ENCODE data around the gene CRISPLD2.
"Not testable (repeated sequence)": the region's sequence is repeated elsewhere in the genome, so short reads cannot be mapped to it uniquely, and the experiment has no call there.

The CRISPLD2 gene

DNA sequence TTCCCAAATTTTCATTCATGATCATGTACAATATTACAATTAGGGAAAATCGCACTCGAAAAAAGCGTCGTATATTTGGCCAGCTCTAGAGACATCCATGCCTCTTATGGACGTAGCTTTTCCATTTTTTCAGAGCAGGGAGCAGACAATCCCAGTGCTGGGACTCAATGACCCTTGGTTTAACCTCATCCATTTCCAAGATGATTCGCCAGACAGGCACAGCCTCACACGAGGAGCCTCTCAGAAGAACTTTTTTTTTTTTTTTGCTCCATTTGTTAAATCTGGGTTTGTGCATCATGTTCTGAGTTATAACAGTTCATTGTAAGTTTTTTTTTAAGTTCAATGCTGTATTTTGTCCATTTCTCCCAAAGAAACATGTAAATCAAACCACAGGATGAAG lies 99.5 kb downstream of the CRISPLD2 start:
- DNase-seq, result no peak

DNA sequence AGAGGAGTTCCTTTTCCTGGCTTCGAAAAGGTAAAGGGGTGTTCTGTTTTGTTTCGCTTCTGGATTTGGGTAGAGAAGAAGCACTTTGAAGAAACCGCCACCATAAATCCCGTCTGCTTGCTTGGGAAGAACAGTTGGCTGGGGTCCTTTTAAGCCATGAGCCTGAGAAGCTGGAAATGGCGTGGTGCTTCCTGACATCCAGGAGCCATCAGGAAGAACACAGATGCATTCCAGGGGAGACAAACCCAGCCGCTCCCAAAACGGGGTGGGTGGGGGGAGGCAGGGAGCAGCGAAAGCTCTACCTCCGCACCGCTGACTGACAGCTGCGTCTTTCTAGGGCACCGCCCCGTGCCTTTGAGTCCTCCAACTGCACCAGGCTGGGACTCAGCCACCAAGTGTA lies 99.9 kb downstream of the CRISPLD2 start:
- DNase-seq, result no peak

DNA sequence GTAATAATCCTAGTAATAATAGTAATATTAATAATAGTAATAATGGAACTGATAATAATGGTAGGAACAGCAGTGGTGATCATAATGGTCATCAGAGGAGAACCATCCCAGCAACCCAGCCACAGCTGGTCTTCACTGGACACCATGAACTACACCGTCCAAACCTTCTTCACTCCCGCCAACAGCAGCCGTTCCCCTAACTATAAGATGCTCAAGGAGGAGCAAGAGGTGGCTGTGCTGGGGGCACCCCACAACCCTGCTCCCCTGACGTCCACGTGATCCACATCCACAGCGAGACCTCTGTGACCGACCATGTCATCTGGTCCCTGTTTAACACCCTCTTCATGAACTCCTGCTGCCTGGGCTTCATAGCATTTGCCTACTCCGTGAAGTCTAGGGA lies 100.5 kb downstream of the CRISPLD2 start:
- DNase-seq, result no peak

DNA sequence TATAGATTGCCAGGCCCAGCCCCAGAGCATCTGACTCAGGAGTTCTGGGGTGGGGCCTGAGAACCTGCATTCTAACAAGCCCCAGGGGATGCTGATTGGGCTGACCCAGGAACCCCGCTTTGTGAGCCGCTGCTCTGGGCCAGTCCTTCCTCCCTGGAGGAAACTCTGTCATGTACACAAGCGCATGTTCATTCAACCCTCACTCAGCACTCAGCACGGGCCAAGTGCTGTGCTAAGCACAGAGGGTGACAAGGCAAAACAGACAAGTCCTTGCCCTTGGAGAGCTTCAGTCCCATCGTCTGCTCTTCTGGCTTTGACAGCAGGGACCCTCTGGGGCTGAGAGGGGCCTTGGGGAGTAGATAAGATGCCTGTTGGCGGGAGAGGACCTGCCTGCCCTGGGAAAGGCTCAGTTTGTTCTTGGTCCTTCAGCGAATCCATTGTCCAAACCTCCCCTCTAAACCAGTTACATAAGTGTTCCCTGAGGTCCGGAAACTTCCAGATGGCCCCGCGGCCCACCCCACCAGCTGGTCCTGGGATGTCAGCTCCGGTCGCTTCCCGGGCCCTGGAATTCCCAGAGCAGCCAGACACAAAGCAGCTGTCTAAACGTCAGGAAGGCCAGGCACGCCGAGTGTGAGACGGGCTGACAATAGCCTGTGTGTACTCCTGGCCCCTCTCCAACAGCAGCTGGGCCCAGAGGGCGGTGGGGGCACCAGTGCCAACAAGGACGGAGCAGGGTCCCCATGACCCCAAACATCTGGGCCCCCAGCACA lies 102.8 kb downstream of the CRISPLD2 start:
- peak; percentile 66 for DNase-seq

DNA sequence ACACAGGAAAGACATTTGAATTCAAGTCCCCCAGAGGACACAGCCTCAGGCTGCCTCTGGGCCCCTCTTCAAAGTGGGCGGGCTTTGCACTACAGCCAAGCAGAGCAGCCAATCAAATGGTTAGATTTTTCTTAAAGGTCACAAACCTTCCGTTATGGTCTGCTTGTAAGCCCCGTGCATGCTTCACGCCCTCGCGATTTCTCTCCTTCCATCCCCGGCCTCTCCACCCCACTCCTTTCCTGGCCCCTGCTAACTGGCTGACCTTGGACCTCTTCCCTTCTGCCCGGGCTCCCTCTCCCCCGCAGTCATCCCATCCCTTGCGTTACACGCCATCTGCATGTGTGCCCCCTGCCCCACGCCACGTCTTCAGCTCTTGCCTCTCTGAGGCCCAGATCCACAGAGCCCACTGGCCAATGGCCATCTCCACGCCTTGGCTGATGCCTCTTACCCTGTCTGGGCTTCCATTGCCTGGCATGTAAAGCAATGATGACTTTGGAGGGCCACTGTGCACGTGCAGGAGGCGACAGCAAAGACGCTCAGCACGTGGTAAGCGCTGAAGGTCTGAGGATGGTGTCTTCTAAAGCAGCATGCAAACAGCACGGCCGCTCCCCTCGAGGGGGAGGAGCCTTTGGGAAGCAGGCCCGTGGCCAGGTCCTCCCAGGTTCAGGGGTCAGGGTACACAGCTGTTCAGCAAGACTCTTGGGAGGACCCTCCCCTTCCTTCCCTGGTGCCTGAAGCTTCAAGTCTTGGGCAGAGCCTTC lies 104.7 kb downstream of the CRISPLD2 start:
- DNase-seq, result no peak

DNA sequence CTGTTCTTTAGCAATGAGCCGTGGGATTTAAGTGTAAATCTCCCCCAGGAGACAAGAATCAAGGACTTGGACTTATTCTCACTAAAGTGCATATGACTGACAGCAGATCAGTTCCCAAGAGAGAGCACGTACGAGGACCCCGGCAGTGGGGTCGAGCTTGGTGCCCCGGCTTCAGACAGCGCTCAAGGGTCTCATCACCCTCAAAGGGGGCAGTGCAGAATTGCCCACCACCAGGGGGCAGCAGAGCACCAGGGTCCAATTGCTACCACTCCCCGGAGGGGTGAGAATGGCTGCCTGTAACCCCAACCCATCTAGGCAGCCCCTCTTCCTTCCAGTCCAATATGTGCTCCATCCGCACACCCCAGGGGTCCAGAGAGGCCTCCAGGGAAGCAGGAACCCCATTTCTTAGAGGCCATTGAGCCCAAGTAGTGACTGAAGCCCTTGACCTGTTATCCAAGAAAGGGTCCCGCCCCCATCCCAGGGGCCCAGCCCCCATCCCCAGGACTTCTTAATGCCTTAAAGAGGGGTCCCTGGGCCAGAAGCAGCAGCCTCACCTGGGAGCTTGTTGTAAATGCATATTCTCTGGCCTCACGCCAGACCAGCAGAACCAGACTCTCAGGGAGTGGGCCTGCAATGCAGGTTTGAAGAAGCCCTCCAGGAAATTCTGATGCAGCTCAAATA lies 105.4 kb downstream of the CRISPLD2 start:
- DNase-seq, result peak; percentile 17

DNA sequence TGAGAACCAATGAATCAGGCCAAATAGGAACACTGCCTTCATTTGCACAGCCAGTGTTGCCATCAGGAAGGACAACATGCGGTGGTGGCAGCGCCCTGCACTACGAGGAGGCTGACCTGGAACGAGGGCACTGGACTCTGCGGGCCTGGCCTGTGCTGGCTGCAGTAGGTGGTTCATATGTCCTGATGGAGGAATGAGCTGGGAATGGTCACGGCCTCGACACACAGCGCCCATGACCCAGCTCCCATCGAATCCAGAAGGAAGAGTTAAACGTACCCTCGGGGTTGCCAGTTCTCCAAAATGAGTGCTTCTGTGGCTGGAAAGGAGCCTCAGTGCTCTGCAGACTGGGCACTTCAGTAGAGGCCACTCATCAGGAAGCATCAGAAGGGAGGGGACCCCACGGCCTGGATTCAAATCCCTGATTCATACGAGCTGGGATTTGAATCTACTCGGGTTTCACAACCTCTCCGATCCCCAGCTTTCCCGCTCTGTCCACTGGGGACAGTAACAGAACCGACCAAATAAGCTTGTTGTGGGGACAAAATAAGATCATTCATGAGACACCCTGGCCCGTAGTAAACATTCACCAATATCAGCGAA lies 106.1 kb downstream of the CRISPLD2 start:
- DNase-seq, result no peak

DNA sequence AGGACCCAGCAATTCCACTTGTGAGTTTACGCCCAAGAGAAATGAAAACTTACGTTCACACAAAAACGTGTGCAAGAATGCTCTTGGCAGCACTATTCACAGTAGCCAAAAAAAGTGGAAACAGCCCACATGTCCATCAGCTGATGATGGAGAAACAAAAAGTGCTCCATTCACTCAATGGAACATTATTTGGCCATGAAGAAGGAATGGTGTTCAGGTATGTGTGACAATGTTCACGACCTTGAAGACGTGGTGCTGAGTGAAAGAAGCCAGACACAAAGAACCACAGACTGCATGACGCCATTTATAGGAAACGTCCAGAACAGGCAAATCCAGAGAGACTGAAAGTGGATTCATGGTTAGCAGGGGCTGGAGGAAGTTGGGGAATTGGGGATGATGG lies 106.7 kb downstream of the CRISPLD2 start:
- no peak for DNase-seq

DNA sequence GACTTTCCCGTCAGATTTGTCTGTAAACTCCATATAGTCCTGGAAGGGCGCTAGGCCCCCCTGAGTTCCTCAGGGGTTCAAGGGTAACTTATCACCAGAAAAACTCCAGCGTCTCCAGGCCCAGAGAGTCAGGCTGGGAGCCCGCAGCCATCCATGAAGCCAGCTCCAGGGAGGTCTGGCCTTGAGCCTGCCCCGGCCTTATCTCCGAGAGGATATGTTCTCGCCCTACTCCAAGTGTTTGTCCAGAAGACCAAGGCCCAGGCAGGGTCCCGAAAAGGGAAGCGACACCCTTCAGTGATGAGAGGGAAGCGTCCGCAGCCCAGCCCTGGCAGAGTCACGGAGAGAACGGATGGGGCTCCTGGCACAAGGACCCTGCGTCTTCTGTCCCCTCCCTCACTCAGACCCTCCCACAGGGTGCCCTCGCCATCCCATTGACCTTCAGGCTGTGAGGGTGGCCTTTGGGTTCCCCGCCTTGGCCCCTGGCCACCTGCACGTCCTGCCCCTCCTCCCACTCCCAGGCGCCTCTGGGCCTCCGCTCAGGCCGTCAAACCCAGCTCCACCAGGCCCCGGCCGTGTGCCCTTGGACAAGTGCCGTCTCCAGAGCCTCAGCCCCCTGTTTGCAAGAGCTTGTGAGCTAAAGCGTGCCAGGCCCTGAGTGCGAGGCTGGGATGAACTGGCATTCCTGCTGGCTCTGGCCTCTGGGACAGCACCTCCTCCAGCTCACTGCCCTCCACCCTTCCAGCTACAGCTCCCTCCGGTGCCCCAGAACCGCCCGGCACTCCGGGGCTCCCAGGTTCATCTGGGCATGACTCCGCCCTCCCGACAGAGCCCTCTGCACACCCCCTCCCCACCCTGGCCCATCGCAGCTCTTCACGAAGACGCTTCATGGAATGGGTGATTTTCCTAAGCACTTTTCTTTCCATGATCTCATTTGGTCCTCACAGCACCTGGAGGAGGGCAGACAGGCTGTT lies 108.1 kb downstream of the CRISPLD2 start:
- no peak for DNase-seq

DNA sequence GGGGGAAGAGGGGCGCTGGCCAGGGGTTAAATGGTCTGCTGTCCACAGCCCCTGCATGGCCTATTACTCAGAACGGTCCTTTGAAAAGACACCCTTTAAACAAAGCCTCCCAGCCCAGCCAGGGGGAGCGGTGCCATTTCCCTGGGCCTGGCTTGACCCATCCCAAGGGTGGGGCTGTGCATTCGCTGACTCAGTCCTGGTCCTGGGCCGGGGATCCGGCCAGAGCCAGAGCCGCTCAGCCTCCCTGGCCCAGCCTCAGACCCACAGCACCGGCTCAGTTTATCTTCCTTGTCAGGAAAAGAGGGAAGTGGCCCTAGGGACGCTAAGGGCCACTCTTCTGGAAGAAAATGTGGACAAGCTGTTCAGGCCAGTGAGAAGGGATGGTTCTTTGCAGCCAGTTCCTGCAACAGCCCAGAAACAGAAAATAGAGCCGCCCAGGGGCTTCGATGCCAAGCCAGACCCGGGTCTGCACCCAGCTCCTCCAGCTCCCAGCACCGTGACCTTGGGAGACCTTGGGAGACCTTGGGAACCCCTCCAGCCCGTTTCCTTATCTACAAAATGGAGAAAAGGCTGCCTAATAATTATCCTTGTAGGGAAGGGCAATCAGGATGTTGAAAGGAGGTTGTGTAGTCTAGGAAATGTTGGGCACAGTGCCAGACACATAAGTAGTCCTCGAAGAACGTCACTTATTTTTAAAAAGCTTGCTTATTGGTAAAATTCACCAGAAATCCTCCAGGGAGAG lies 109.1 kb downstream of the CRISPLD2 start:
- no peak for DNase-seq

DNA sequence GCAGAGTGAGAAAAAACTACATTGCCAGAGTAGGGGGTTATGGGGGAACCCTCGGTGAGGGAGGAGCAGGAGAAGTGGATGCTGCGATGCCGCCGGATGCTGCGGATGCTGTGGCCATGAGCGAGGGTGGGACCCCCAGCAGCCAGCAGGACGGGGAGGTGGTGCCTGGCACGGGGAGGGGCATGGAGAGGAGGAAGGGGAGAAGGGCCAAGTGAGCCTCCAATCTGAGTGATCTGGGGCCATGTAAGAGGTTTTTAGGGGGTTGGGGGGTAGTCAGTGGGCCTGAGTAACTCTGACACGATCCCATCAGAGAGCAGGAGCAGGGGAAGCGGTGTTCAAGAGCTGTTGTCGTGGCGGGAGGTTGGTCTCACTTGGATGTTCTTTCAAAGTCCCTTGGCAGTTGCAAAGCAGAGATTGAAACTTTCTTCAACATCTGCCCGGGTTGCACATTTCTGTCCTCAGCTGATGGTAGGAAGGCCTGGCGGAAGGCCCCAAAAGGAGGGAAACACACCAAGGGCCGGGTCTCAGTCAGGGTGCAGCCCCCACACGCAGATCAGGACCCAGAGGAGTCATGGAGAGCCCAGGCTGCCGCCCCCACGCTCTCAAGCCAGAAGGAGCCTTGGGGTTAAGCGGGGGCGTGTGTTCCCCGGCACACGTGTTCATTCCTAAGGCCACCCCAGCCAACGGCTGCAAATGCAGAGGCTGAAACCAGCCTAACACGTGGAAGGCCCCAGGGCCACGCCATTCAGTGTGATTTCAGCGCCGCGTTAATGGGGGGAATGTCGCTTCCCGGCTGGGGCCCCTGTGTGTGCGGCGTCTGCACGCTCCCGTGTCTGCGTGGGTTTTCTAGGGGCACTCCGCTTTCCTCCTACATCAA lies 109.9 kb downstream of the CRISPLD2 start:
- no peak for DNase-seq

DNA sequence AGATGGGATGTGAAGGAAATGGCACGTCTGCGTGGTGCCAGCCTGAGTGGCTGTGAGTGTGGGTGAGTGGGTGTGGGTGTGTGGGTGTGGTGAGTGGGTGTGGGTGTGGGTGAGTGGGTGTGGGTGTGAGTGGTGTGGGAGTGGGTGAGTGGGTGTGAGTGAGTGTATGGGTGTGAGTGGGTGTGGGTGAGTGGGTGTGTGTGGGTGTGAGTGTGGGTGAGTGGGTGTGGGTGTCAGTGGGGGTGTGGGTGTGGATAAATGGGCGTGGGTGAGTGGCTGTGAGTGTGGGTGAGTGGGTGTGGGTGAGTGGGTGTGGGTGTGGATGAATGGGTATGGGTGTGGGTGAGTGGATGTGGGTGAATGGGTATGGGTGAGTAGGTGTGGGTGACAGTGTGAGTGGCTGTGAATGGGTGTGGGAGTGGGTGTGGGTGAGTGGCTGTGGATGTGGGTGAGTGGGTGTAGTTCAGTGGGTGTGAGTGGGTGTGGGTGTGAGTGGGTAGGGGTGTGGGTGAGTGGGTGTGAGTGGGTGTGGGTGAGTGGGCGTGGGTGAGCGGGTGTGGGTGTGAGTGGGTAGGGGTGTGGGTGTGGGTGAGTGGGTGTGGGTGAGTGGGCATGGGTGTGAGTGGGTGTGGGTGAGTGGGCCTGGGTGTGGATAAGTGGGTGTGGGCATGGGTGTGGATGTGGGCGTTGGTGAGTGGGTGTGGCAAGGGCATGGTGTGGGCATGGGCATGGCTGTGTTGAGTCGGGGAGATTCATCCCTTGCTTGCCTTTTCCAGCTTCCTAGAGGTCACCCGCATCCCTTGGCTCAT lies 110.7 kb downstream of the CRISPLD2 start:
- no peak for DNase-seq

DNA sequence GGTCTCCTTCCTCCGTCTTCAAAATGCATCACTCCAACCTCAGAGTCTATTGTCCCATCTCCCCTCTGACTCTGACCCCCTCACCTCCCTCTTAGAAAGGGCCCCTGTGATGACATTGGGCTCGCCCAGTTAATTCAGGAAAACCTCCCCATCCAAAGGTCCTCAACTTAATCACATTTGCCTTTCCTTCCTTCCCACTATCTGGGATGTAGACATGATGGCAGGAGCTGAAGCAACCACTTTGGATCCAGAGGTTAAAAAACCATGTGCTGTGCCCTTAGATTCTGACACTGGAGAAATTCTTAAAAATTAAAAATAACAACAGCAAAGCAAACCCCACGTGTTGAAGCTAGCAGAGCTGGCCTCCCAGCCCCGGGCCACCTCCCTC lies 111.3 kb downstream of the CRISPLD2 start:
- no peak for DNase-seq

DNA sequence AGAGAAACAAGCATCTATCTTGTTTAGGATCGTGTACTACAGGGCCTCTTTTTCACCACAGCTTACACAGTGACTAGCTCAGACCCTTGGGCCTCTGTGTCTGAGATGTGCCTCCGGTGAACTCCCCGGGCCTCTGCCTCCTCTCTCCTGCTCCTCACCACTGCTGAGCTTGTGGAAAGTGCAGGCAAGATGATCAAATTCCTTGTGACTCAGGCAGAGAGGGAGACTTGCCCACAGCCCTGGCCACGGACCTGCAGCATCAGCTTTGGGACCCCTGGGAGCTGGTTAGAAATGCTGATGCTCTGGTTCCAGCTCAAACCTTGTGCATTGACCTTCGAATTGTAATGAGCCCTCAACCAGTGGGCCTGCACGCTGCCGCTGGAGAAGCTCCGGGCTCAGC lies 111.7 kb downstream of the CRISPLD2 start:
- DNase-seq, result no peak

DNA sequence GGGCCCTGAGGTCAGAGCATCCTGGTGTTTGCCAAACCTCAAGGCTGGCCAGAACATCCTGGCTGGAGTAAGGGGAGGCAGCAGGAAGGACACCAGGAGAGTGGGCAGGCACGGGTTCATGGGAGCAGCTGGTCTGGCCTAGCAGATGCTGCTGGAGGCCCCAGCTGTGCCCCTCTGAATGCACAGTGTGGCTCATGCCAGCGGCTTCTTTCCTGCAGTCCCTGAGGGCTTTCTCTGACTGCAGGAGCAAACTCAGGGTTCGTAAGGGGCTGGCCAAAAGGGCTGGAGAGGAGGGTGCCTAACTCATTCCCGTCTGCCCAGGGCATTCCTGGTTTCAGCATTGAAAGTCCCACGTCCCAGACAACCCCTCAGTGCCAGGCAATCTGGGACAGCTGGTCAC lies 112.9 kb downstream of the CRISPLD2 start:
- peak; percentile 32 for DNase-seq

DNA sequence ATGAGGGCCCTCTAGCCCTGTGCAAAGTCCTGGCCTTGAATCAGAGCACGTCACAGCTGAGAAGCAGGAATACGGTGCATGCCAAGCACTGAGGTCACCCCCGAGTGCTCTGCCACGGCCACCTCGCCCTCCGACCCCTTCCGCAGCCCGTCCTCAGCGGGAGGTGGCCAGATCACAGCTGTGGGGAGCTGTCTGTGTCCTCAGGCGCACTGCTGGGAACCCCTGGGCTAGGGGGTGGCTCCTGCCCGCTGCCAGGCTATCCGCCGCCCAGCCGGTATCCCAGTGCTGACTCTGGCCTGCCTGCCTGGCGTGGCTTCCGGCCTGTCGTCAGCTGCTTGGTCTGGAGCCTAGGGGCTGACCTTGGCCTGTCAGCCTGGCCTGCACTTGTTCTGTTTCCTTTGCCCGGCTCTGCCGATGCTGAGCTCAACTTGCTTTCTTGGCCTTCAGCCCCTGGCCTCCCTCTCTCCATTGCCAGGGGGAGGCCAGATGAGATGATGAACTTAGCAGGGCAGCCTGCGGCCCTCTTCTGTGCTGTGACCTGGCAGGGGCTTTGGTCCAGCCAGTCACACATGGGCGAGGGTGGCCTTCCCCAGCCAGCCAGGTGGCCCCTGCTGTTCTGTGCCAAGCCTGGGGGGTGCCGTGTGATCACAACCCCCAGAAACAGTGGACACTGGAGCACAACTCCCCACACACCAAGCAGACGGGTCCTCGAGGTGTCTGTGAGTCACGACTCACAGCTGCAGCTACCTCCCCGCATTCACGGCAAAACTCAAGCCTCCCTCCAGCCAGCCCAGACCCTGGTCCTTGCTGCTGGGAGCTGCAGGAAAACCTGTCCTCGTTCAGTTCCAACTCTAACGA lies 114.2 kb downstream of the CRISPLD2 start:
- no peak for DNase-seq

DNA sequence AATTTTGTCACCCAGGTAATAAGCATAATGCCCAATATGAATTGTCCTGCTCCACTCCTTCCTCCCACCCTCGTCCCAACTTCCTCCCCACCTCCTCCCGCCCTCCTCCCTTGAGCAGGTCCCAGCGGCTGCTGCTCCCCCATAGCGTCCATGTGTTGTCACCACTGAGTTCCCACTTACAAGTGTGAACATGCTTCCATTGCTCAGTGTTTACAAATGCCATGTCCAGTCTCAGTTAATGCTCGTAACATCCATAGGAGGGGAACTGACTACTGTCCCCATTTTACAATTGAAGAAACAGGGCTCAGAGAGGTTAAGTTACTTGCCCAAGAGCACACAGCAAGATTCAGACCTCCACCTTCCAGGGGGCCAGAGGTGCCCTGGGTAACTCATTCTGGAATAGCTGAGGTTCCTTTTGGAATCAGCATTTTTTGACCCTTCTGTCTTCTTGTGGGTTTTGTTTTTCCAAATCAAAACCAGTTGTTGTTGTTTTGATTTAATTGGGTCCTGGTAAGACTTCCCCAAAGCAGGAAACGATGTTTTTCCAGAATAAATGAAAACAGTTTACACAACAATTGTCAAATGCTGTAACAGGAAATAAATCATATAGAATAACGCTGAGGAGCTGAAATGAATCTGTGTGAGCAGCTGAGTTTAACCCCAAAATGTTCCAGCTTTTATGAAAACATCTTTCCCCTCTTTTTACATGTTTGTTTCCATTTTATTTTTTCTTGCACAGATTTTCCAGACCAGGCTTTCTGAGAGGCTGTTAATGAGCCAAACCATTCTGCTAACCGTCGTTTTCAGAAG lies 117.6 kb downstream of the CRISPLD2 start:
- no peak for DNase-seq

DNA sequence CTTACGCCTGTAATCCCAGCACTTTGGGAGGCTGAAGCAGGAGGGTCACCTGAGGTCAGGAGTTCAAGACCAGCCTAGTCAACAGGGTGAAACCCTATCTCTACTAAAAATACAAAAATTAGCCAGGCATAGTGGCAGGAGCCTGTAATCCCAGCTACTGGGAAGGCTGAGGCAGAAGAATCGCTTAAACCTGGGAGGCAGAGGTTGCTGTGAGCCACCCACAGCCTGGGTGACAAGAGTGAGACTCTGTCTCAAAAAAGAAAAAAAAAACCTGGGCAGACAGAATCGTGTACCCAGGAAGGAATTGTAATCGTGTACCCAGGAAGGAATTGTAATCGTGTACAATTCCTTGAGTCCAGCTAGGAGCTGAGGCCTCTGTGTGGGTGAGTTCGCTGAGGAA lies 118.8 kb downstream of the CRISPLD2 start:
- DNase-seq, result not testable (repeated sequence)
